Measurements from ENCODE around the gene ZNF234.
"Not testable (repeated sequence)": the region's sequence is repeated elsewhere in the genome, so short reads cannot be mapped to it uniquely, and the experiment has no call there.

The ZNF234 gene

DNA sequence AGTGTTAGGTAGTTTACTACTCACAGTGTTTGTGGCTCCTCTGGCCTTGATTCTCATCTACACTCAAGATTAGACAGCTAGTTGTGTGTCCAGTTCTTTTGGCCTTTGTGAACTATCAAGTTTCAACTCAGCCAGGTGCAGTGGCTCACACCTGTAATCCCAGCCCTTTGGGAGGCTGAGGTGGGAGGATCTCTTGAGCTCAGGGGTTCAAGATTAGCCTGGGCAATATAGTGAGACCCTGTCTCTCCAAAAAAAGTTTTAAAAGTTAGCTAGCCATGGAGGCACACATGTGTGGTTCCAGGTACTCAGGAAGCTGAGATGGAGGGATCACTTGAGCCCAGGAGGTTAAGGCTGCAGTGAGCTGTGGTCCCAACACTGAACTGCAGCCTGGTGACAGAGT is 39.6 kb downstream of the ZNF234 start:
- no peak for FAIRE-seq
- DNase-seq (ENCODE audit: low spot score), result no peak

- DNase-seq (ENCODE audit: low spot score) (no peak), FAIRE-seq (no peak)
Measured at GRCh38 chr19:44182145-44182544, 40.8 kb downstream of the ZNF234 start.

- no peak for DNase-seq (ENCODE audit: low spot score)
- FAIRE-seq, result no peak
Measured at GRCh38 chr19:44190020-44190419, 48.7 kb downstream of the ZNF234 start.

GRCh38 chr19:44192127-44192526 is 50.8 kb downstream of the ZNF234 start:
- FAIRE-seq, result no peak
- DNase-seq (ENCODE audit: low spot score), result no peak

- no peak for FAIRE-seq
- no peak for DNase-seq (ENCODE audit: low spot score)
Measured at GRCh38 chr19:44196772-44197171, 55.4 kb downstream of the ZNF234 start.

- no peak for FAIRE-seq
- no peak for DNase-seq (ENCODE audit: low spot score)
Measured at GRCh38 chr19:44202470-44202869, 61.1 kb downstream of the ZNF234 start.

DNA sequence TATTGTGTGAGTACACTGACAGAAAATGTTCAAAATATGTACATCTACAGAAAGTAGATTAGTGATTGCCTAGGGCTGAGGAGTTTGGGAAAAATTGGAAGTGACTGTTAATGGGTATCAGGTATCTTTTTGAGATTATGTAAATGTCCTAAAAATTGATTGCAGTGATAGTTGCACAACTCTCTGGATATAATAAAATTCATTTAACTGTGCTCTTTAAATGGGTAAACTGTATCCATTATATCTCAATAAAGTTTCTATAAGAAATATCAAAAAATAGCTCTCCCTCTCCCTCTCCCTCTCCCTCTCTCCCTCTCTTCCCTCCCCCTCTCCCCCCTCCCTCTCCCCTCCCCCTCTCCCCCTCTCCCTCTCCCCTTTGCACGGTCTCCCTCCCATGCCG is 61.6 kb downstream of the ZNF234 start:
- FAIRE-seq, result no peak
- no peak for DNase-seq (ENCODE audit: low spot score)

DNA sequence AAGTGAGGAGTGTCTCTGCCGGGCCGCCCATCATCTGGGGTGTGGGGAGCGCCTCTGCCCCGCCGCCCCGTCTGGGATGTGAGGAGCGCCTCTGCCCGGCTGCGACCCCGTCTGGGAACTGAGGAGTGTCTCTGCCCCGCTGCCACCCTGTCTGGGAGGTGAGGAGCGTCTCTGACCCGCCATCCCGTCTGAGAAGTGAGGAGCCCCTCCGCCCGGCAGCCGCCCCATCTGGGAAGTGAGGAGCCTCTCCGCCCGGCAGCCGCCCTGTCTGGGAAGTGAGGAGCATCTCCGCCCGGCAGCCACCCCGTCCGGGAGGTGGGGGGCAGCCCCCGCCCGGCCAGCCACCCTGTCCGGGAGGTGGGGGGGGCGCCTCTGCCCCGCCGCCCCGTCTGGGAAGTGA is 62.5 kb downstream of the ZNF234 start:
- DNase-seq (ENCODE audit: low spot score); FAIRE-seq: not testable (repeated sequence)

DNA sequence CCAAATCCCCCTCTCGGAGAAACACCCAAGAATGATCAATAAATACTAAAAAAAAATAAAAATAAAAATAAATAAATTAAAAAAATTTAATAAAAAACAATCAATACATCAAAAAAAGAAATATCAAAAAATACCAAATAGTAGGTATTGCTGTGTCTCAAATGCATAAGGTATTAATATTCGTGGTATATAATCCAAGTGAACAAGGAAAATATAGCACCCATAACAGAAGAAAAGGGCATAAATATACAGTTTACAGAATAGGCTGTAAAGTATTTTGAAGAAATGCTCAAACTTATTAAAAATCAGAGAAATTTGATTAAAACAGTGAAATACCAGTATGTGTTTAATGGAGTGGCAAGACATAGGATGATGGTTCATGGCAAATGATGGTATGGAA is 63.4 kb downstream of the ZNF234 start:
- FAIRE-seq, result no peak
- DNase-seq (ENCODE audit: low spot score), result no peak

GRCh38 chr19:44207126-44207803 is 65.9 kb downstream of the ZNF234 start:
- FAIRE-seq, result no peak
- peak; percentile 92 for DNase-seq (ENCODE audit: low spot score)

All from urothelium cell line (cell line).